NCI-H345 treated with DMSO at 0.1 percent for 48 hours (cell line): ENCODE results near the gene NFIB.
A peak's percentile ranks its signal among the peaks of the same experiment; 100 is the strongest.

ENCODE experiments used
- DNase-seq: peaks from one replicate; lab custom pipeline; 2025; ENCODE audit not compliant: unreplicated experiment; lab: John Stamatoyannopoulos, UW

The NFIB gene

GRCh38 chr9:14192556-14192955 is 121.4 kb downstream of the NFIB start:
- DNase-seq = no peak

DNA sequence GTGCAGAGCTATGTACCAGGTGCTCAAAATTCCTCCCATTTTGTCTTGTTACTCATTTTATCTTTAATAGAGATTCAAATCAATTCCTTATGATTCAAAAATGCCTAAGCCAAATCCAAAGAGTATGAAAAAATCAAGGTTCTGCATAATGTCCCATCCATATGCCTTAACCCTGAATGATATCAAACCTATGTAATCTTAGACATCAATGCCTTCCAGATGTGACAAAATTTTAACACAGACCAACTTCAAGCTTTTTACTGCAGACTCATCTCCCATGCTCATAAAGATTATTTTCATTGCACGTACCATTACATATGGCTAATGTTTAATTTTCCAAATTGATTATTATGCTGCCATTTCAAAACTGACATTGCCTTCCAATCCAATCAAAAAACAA is 122.4 kb downstream of the NFIB start:
- no peak for DNase-seq

GRCh38 chr9:14190240-14190639 is 123.7 kb downstream of the NFIB start:
- no peak for DNase-seq

DNA sequence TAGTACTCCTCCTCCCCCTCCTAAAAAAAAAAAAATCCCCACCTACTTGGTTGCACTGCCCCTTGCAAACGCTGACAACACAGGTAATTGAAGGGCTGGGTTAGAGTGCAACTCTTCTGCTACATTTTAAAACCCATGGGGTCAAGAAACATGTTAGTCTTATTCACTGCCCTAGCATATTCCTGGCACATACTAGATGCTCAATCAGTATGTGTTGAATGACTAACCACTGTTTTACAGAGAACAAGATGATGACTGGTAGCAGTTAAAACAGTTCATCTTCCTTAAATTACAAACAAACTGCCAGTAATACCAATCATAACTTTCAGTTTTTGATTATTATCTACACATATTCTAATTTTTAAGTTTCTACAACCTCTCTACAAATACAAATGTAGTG is 124.4 kb downstream of the NFIB start:
- no peak for DNase-seq

- DNase-seq = no peak
These were observed 124.8 kb downstream of the NFIB start for GRCh38 chr9:14189146-14189545.

DNA sequence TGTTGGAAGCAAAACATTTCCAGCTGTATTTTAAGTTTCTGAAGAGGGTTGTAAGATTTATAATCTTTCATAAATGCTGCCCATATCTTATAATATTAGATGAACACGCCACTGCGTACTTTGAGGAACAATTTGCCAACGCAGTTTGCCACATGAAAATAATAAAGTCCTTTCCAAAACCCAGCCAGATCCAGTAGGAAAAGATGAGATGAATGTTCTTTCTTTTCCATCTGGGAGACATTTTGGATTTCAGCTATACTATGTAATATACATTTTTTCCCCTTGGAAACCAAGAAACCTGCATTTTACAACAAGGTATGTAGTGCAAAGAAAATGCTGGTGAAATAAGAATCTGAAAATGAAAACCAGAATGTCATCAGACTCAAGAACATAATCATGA is 125.4 kb downstream of the NFIB start:
- DNase-seq = no peak

DNA sequence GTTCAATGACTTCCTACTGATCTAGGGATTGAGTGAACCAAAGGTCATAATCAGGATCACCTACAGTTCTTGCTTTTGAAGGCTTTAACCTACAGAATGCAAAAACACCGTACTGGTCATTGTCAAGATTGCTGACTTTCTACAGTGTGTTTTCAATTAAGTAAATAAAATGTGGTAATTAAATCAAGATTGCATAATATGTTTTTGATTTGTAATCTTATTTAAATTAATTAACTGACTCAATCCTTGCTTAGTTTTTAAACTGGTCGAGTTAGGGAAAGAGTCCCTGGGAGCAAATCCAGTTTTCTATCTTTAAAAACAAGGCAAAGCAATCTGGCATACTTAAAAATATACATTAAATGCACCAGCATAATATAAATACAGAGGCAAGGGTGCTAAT is 125.9 kb downstream of the NFIB start:
- DNase-seq = no peak

GRCh38 chr9:14186096-14186495 is 127.8 kb downstream of the NFIB start:
- no peak for DNase-seq

GRCh38 chr9:14185016-14185415 is 128.9 kb downstream of the NFIB start:
- DNase-seq = no peak

- DNase-seq = no peak
These were observed 130.9 kb downstream of the NFIB start for GRCh38 chr9:14183001-14183400.

- no peak for DNase-seq
These were observed 132.9 kb downstream of the NFIB start for GRCh38 chr9:14180960-14181537.

- DNase-seq = peak; percentile 40
These were observed 133.6 kb downstream of the NFIB start for GRCh38 chr9:14180093-14180959.

- DNase-seq = peak; percentile 25
These were observed 134.5 kb downstream of the NFIB start for GRCh38 chr9:14179449-14179848.

- no peak for DNase-seq
These were observed 138.2 kb downstream of the NFIB start for GRCh38 chr9:14175778-14176177.

DNA sequence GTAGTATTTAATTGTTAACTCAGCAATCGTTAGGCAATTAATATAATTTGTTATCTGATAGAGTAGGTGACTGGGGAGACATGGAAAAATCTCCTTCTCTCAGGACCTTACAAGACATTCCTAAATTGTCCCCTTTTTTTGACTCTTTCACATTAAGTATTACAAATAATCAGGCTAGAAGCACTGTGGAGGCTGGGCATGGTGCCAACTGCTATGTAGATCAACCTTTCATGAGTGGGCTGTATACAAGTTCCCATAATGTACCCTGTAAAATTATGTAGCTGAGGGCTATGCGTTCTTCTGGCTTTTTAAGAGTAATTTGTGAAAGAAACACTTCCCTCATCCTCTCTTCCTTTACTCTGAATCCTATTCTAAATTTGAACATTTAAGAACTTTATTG is 140.2 kb downstream of the NFIB start:
- DNase-seq = no peak

- DNase-seq = no peak
These were observed 142.9 kb downstream of the NFIB start for GRCh38 chr9:14170973-14171596.

DNA sequence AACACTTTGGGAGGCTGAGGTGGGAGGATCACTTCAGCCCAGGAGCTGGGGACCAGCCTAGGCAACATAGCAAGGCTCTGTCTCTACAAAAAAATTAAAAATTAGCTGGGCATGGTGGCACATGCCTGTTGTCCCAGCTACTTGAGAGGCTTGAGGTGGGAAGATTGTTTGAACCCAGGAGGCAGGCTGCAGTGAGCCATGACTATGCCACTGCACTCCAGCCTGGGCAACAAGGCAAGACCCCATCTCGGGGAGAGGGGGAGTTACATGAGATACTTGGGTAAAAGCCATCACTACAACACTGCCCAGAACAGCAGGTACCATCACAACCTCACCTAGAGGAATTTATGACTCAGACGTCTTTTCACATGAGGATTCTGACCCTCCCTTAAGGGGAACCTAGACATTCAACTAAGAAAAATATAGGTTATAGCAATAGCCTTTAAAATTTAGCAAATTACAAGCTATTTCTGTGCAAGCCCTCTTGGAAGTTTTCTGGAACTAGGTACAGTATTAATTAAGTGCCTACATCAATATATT is 143.5 kb downstream of the NFIB start:
- no peak for DNase-seq

- no peak for DNase-seq
These were observed 145.6 kb downstream of the NFIB start for GRCh38 chr9:14168381-14168780.

GRCh38 chr9:14165376-14166035 is 148.4 kb downstream of the NFIB start:
- DNase-seq = peak; percentile 29

DNA sequence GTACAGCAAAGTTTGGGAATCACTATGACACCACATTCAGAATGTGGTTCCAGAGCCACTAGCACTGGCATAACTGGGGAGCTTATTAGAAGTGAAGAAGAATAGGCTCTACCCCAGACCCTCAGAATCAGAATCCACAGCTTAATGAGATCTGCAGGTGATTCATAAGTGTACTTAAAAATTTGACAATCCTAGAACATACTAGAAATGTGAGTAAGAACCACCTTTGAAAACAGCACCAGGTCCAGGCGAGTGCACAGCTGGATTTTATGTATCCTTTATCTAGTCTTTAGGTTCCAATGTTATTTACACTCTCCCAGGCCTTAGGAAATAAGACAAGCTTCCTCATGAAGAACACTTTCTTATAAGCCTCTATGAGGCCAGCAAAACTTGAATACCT is 149.0 kb downstream of the NFIB start:
- DNase-seq = no peak

- no peak for DNase-seq
These were observed 154.3 kb downstream of the NFIB start for GRCh38 chr9:14159440-14160216.
